Gastrocnemius medialis (tissue), 4 donors: ENCODE results near the gene DRAM2.

Source experiments
- CTCF ChIP-seq, 5 experiments: fragments of 450-650 bp in 3 of 5; fragments of 200-600 bp in 2 of 5; sonication (generic) in 2 of 5; IDR thresholded peaks in 4 of 5; conservative IDR thresholded peaks in 1 of 5; 1 replicate in 4 of 5; 2 replicates in 1 of 5; pipeline ENCODE4 v1.5.1; 2016 to 2019; ENCODE audit warnings: antibody characterized with exemption in 5 of 5, mild to moderate bottlenecking in 3 of 5, moderate library complexity in 3 of 5
- POLR2A ChIP-seq, 2 donors: fragments of 450-650 bp; IDR thresholded peaks; one replicate each; pipeline ENCODE4 v1.6.1; 2017; ENCODE audit warnings: antibody characterized with exemption in 2 of 2, mild to moderate bottlenecking in 2 of 2, moderate library complexity in 2 of 2

GRCh38 chr1:111162488-111162880, 22.6 kb upstream of the DRAM2 start:
- TF ChIP-seq CTCF (IDR thresholded peaks at IDR 0.05 in 4 of 5, conservative IDR thresholded peaks at IDR 0.05 in 1 of 5) (no peak), POLR2A (IDR thresholded peaks at IDR 0.05) (no peak)
